HepG2 (cell line): ENCODE results near the gene VIM. TPM values are rescaled to one million over a fixed set of nuclear protein-coding genes. Genes with fewer than 3 reads are reported as not detected.

Experiments
- ATAC-seq: fragments of 200-7000 bp; cut with Tn5 transposase; 3 replicates; pipeline ENCODE4 v1.9.1; 2020; ENCODE audit warnings: mild to moderate bottlenecking, moderate library complexity
- BruUV-seq: library from RNA; stranded (reverse); fragments of 400-500 nt; replicated peaks from 2 replicates; lab custom pipeline; 2021; lab: Mats Ljungman, UMichigan
- CTCF ChIA-PET: fragments of 300-600 bp; formaldehyde crosslinking; extraction: SDS; loops from one replicate; lab custom pipeline; 2021; ENCODE audit warnings: low total read pairs, inconsistent platforms, low intra/inter-chr PET ratio; lab: Yijun Ruan, JAX
- POLR2A ChIA-PET: fragments of 350-600 bp; sonication (Branson Sonifier 250); formaldehyde crosslinking; loops from one replicate; lab custom pipeline; 2020; ENCODE audit warnings: antibody characterized with exemption, inconsistent platforms; lab: Yijun Ruan, JAX
- DNase-seq: peaks from one replicate; pipeline ENCODE4 v3.0.0-alpha.2; 2015; ENCODE audit warnings: low spot score
- FAIRE-seq: peaks from 3 replicates; lab custom pipeline; 2011; peaks lifted over from hg19 to GRCh38; lab: Jason Lieb, UNC
- H2AFZ ChIP-seq: one replicate; pipeline ENCODE4 v1.6.1; 2011; ENCODE audit warnings: low read length, inconsistent platforms
- H3K27ac ChIP-seq: fragments of 300-600 bp; 3 replicates; pipeline ENCODE4 v1.8.0; 2011; ENCODE audit warnings: mixed run types, mild to moderate bottlenecking, mixed read lengths, low read length, inconsistent platforms; ENCODE audit not compliant: insufficient read depth; ENCODE audit errors: extremely low read length
- H3K27me3 ChIP-seq, 2 experiments: fragments of 200-600 bp in 1 of 2; 2 replicates in 1 of 2; 3 replicates in 1 of 2; pipeline versions ENCODE4 v1.6.0 to v1.8.0; 2011; ENCODE audit warnings: low read length in 2 of 2, mild to moderate bottlenecking in 2 of 2, moderate library complexity in 2 of 2, inconsistent platforms in 1 of 2; ENCODE audit not compliant: insufficient read depth in 2 of 2, control insufficient read depth in 1 of 2
- H3K36me3 ChIP-seq, 2 experiments: fragments of 200-600 bp in 1 of 2; replicated peaks in 1 of 2; 2 replicates in 1 of 2; 3 replicates in 1 of 2; pipeline versions ENCODE4 v1.5.1 to v1.8.0; 2011; ENCODE audit warnings: low read length in 2 of 2, inconsistent platforms in 1 of 2; ENCODE audit not compliant: insufficient read depth in 2 of 2, control insufficient read depth in 1 of 2
- H3K4me1 ChIP-seq: 2 replicates; pipeline ENCODE4 v1.5.1; 2012; ENCODE audit warnings: low read length, inconsistent platforms; ENCODE audit not compliant: insufficient read depth
- H3K4me2 ChIP-seq: 2 replicates; pipeline ENCODE4 v1.6.0; 2011; ENCODE audit warnings: low read depth, low read length, inconsistent platforms
- H3K4me3 ChIP-seq, 3 experiments: fragments of 200-600 bp in 1 of 3; sonication (generic), shearing (Covaris generic) in 1 of 3; replicated peaks in 1 of 3; 2 replicates each; pipeline ENCODE4 v1.5.1; 2011 to 2016; ENCODE audit warnings: low read length in 3 of 3, inconsistent platforms in 2 of 3, low read depth in 2 of 3, mild to moderate bottlenecking in 2 of 3, control low read depth in 1 of 3, mixed read lengths in 1 of 3; ENCODE audit not compliant: insufficient read depth in 1 of 3
- H3K79me2 ChIP-seq: one replicate; pipeline ENCODE4 v1.6.1; 2011; ENCODE audit warnings: low read length, inconsistent platforms; ENCODE audit not compliant: insufficient read depth
- H3K9ac ChIP-seq: 2 replicates; pipeline ENCODE4 v1.6.0; 2011; ENCODE audit warnings: mild to moderate bottlenecking, low read depth, low read length, inconsistent platforms; ENCODE audit not compliant: insufficient read depth
- H3K9me3 ChIP-seq: 2 replicates; pipeline ENCODE4 v1.5.1; 2012; ENCODE audit warnings: mild to moderate bottlenecking, low read length
- H4K20me1 ChIP-seq: 2 replicates; pipeline ENCODE4 v1.6.0; 2011; ENCODE audit warnings: inconsistent platforms, mild to moderate bottlenecking, low read length, moderate library complexity; ENCODE audit not compliant: insufficient read depth
- WGBS: methylation state at CpG from one replicate; pipeline ENCODE4 v1.1.6; 2017; ENCODE audit warnings: low lambda C conversion rate; 5-methylcytosine and 5-hydroxymethylcytosine counted together
- in situ Hi-C: cut with HindIII; loops from 2 replicates; pipeline ENCODE4 v1.10.0; 2017; ENCODE audit warnings: low pct_unique_long_range_greater_than_20kb; ENCODE audit not compliant: extremely low pct_ligation_motif_present
- intact Hi-C: fragments of 100-400 bp; cut with micrococcal nuclease; formaldehyde crosslinking; loops from one replicate; pipeline ENCODE4 v1.10.0; 2022; ENCODE audit not compliant: unreplicated experiment
- polyA plus RNA-seq, 8 experiments: library from polyadenylated mRNA; depleted of rRNA in 3 of 8; stranded (reverse) in 7 of 8; unstranded in 1 of 8; fragments of >200 nt; fragmentation: Illumina TruSeq in 4 of 8; extraction: Trizol in 4 of 8; gene quantifications; 2 replicates each; pipeline versions ENCODE4 v1.2.1 to v1.2.3, GENCODE V29; 2011 to 2016; ENCODE audit warnings: low read depth in 4 of 8, missing spikeins in 1 of 8, mixed read lengths in 1 of 8; ENCODE audit not compliant: insufficient read depth in 1 of 8
- total RNA-seq, 5 experiments: library from RNA; depleted of rRNA; stranded (reverse); fragments of >200 nt; fragmentation: Illumina TruSeq; extraction: Trizol; gene quantifications; 2 replicates each; pipeline ENCODE4 v1.2.3, GENCODE V29; 2016; ENCODE audit warnings: low read depth in 1 of 5
- TF ChIP-seq, protein P1 (sequence below): fragments of 450-650 bp; IDR thresholded peaks from 2 replicates; pipeline ENCODE4 v1.6.1; 2016
- TF ChIP-seq, protein P2 (sequence below): sonication (generic); formaldehyde crosslinking; IDR thresholded peaks from 2 replicates; pipeline ENCODE4 v1.4.0; 2020; ENCODE audit warnings: mild to moderate bottlenecking, missing genetic modification reagents

Gene VIM
- total and polyA plus RNA-seq, 2 of the 13 experiments (the other 11 are each of a cell fraction or from before 2014, with no cell fraction given): not detected

GRCh38 chr10:17249820-17250219 is 21.8 kb downstream of the VIM start:
- whole genome bisulfite sequencing: 20% methylated on average over 4 of the region's 4 CpGs
- Histone ChIP-seq H3K4me2 (no peak overlapping the region), H3K36me3 (no peaks in the 10 kb centered on the region), H3K27me3 (no peaks in the 10 kb centered on the region), H3K79me2 (no peaks in the 10 kb centered on the region), H4K20me1 (no peaks in the 10 kb centered on the region), H3K4me1 (no peaks in the 10 kb centered on the region), H3K9me3 (peaks cover 9% of the 10 kb centered on the region; the same call in 1 of the 2 replicates), H3K9ac (no peak overlapping the region), H2AFZ (no peak overlapping the region), H3K27ac (no peak overlapping the region), H3K4me3 (no peak overlapping the region)
- BruUV-seq: no TSS peak
- in situ Hi-C loops: loop anchor here (10.0 to 25.0 kb wide), 2 partner anchors 355 to 1388 kb away; partner anchors contain the start of gene MINDY3
- intact Hi-C loops: loop anchor here (1.0 kb wide), 1 partner anchor 359 kb away; no protein-coding TSS in a partner anchor
- TF ChIP-seq, protein P1, sequence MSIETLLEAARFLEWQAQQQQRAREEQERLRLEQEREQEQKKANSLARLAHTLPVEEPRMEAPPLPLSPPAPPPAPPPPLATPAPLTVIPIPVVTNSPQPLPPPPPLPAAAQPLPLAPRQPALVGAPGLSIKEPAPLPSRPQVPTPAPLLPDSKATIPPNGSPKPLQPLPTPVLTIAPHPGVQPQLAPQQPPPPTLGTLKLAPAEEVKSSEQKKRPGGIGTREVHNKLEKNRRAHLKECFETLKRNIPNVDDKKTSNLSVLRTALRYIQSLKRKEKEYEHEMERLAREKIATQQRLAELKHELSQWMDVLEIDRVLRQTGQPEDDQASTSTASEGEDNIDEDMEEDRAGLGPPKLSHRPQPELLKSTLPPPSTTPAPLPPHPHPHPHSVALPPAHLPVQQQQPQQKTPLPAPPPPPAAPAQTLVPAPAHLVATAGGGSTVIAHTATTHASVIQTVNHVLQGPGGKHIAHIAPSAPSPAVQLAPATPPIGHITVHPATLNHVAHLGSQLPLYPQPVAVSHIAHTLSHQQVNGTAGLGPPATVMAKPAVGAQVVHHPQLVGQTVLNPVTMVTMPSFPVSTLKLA: peak; percentile 68
- TF ChIP-seq, protein P2, sequence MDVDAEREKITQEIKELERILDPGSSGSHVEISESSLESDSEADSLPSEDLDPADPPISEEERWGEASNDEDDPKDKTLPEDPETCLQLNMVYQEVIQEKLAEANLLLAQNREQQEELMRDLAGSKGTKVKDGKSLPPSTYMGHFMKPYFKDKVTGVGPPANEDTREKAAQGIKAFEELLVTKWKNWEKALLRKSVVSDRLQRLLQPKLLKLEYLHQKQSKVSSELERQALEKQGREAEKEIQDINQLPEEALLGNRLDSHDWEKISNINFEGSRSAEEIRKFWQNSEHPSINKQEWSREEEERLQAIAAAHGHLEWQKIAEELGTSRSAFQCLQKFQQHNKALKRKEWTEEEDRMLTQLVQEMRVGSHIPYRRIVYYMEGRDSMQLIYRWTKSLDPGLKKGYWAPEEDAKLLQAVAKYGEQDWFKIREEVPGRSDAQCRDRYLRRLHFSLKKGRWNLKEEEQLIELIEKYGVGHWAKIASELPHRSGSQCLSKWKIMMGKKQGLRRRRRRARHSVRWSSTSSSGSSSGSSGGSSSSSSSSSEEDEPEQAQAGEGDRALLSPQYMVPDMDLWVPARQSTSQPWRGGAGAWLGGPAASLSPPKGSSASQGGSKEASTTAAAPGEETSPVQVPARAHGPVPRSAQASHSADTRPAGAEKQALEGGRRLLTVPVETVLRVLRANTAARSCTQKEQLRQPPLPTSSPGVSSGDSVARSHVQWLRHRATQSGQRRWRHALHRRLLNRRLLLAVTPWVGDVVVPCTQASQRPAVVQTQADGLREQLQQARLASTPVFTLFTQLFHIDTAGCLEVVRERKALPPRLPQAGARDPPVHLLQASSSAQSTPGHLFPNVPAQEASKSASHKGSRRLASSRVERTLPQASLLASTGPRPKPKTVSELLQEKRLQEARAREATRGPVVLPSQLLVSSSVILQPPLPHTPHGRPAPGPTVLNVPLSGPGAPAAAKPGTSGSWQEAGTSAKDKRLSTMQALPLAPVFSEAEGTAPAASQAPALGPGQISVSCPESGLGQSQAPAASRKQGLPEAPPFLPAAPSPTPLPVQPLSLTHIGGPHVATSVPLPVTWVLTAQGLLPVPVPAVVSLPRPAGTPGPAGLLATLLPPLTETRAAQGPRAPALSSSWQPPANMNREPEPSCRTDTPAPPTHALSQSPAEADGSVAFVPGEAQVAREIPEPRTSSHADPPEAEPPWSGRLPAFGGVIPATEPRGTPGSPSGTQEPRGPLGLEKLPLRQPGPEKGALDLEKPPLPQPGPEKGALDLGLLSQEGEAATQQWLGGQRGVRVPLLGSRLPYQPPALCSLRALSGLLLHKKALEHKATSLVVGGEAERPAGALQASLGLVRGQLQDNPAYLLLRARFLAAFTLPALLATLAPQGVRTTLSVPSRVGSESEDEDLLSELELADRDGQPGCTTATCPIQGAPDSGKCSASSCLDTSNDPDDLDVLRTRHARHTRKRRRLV (CRISPR knock-in tag): no peak
- ChIA-PET POLR2A (no interaction called here), CTCF (no interaction called here)
- DNase-seq (no peak), ATAC-seq (no peak), FAIRE-seq (no peak)
